Lung (tissue), 12 donors: ENCODE data around the gene TNC. TPM values are rescaled to one million over a fixed set of nuclear protein-coding genes. Genes with fewer than 3 reads are reported as not detected.

Experiments used
- ATAC-seq: fragments of 200-7000 bp; cut with Tn5 transposase; one replicate; pipeline ENCODE4 v1.9.1; 2020; ENCODE audit warnings: moderate number of reproducible peaks; ENCODE audit not compliant: insufficient read depth, low FRiP score
- DNase-seq, 3 donors: peaks; one replicate each; pipeline ENCODE4 v3.0.0-alpha.2; 2013 to 2017
- H3K27ac ChIP-seq, 2 donors: one replicate each; pipeline ENCODE4 v1.5.1; 2013; ENCODE audit warnings: mild to moderate bottlenecking in 2 of 2, moderate library complexity in 2 of 2, control low read depth in 1 of 2, inconsistent platforms in 1 of 2, low read depth in 1 of 2, low read length in 1 of 2
- H3K27me3 ChIP-seq, 3 donors: one replicate each; pipeline ENCODE4 v1.5.1; 2013; ENCODE audit warnings: low read length in 2 of 3; ENCODE audit not compliant: control insufficient read depth in 3 of 3, insufficient read depth in 3 of 3
- H3K36me3 ChIP-seq, 4 donors: one replicate each; pipeline ENCODE4 v1.5.1; 2013; ENCODE audit warnings: low read length in 4 of 4, mild to moderate bottlenecking in 1 of 4, moderate library complexity in 1 of 4; ENCODE audit not compliant: control insufficient read depth in 4 of 4, insufficient read depth in 4 of 4
- H3K4me1 ChIP-seq, 5 donors: one replicate each; pipeline ENCODE4 v1.5.1; 2013; ENCODE audit warnings: low read length in 5 of 5, mild to moderate bottlenecking in 2 of 5, moderate library complexity in 1 of 5; ENCODE audit not compliant: control insufficient read depth in 5 of 5, insufficient read depth in 5 of 5
- H3K4me3 ChIP-seq: one replicate; pipeline ENCODE4 v1.5.1; 2013; ENCODE audit warnings: mild to moderate bottlenecking, control low read depth, moderate library complexity
- H3K9ac ChIP-seq, 2 donors: one replicate each; pipeline ENCODE4 v1.5.1; 2013; ENCODE audit warnings: low read length in 2 of 2, control low read depth in 1 of 2; ENCODE audit not compliant: insufficient read depth in 1 of 2
- H3K9me3 ChIP-seq, 4 donors: one replicate each; pipeline ENCODE4 v1.5.1; 2013; ENCODE audit warnings: low read length in 3 of 4, mild to moderate bottlenecking in 1 of 4, moderate library complexity in 1 of 4; ENCODE audit not compliant: control insufficient read depth in 4 of 4, insufficient read depth in 3 of 4
- CTCF ChIP-seq: IDR thresholded peaks from 2 replicates; pipeline ENCODE4 v1.5.1; 2012; ENCODE audit warnings: mild to moderate bottlenecking; ENCODE audit errors: control extremely low read depth, extremely low read depth
- WGBS, 2 donors: extraction: QIAGEN DNeasy Blood & Tissue Kit; methylation state at CpG; one replicate each; pipeline ENCODE4 v1.1.7; 2013; 5-methylcytosine and 5-hydroxymethylcytosine counted together
- polyA plus RNA-seq, 2 donors: library from polyadenylated mRNA; stranded (reverse); fragments of 200-250 nt; gene quantifications; one replicate each; pipeline ENCODE4 v1.2.1, GENCODE V29; 2013
- total RNA-seq, 2 donors: library from RNA; depleted of rRNA in 1 of 2; stranded (reverse); fragments of >200 nt in 1 of 2; gene quantifications; one replicate each; pipeline ENCODE4 v1.2.1, GENCODE V29; 2014 to 2021
- donor health status: control.
- donor health status: control.
- donor health status: Bipolar disorder and iron deficiency.
- donor health status: healthy.
- donor health status: DM: yes; HTN: yes; CAD: no.

The TNC gene
- total and polyA plus RNA-seq, 4 donors, result 3.9 to 242 (median 80.5) TPM

DNA sequence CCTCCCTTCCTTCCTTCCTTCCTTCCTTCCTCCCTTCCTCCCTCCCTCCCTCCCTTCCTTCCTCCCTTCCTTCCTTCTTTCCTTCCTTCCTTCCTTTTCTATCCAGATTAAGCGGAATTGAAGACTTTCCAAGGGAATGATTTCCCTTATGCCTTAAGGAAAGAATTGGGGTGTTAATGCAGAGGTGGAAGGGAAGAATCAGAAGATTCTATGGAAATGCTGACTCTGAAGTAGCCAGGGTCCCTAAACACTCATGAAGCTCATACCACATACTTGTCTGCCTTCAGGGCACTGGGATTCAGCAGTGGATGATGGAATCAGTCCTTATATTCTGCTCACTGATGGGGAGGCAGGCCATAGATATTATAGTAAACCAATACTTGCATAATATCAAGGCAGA, 48.2 kb downstream of the TNC start:
- no peak for ATAC-seq
- Histone ChIP-seq H3K36me3 (peaks cover 0 to 2% (median 0%) of the 10 kb centered on the region in 4 donors), H3K9ac (no peak overlapping the region), H3K4me1 (peaks cover 0 to 9% (median 0%) of the 10 kb centered on the region in 5 donors), H3K27me3 (no peaks in the 10 kb centered on the region), H3K9me3 (no peaks in the 10 kb centered on the region), H3K27ac (no peak overlapping the region), H3K4me3 (no peak overlapping the region)
- 84 to 91% methylated on average over 1 of the region's 1 CpG for WGBS, 2 donors
- no peak for TF ChIP-seq CTCF
- no peak for DNase-seq

GRCh38 chr9:115069302-115069701, 48.7 kb downstream of the TNC start:
- WGBS, 2 donors, result 64 to 68% methylated on average over 2 of the region's 2 CpGs
- H3K9ac ChIP-seq, result no peak overlapping the region
- no peak overlapping the region for H3K27ac ChIP-seq
- H3K36me3 ChIP-seq, result peaks cover 0 to 2% (median 0%) of the 10 kb centered on the region in 4 donors
- no peak for ATAC-seq
- DNase-seq, result no peak
- H3K4me3 ChIP-seq, result no peak overlapping the region
- TF ChIP-seq CTCF, result no peak
- H3K4me1 ChIP-seq, result peaks cover 0 to 9% (median 0%) of the 10 kb centered on the region in 5 donors
- H3K9me3 ChIP-seq, result no peaks in the 10 kb centered on the region
- H3K27me3 ChIP-seq, result no peaks in the 10 kb centered on the region

- no peak overlapping the region for H3K9ac ChIP-seq
- TF ChIP-seq CTCF, result no peak
- peaks cover 0 to 9% (median 0%) of the 10 kb centered on the region in 5 donors for H3K4me1 ChIP-seq
- DNase-seq (peak in 2 of 3 donors; percentile 51 to 53), ATAC-seq (no peak)
- no peaks in the 10 kb centered on the region for H3K27me3 ChIP-seq
- no peaks in the 10 kb centered on the region for H3K36me3 ChIP-seq
- no peak overlapping the region for H3K27ac ChIP-seq
- no peaks in the 10 kb centered on the region for H3K9me3 ChIP-seq
- H3K4me3 ChIP-seq, result no peak overlapping the region
These were observed 49.9 kb downstream of the TNC start for GRCh38 chr9:115068031-115068430.
